NCI-H2081 (cell line): Measurements from ENCODE around the gene CTSZ.
"Not testable (repeated sequence)": the region's sequence is repeated elsewhere in the genome, so short reads cannot be mapped to it uniquely, and the experiment has no call there.

Experiments used
- DNase-seq, 2 experiments: peaks; one replicate each; lab custom pipeline; 2025; lab: John Stamatoyannopoulos, UW

Gene CTSZ

GRCh38 chr20:58996226-58996611, 10.8 kb downstream of the CTSZ start:
- no peak for DNase-seq

GRCh38 chr20:58995461-58996225, 11.4 kb downstream of the CTSZ start:
- DNase-seq: no peak

GRCh38 chr20:58994390-58995159, 12.5 kb downstream of the CTSZ start:
- no peak for DNase-seq

GRCh38 chr20:58993332-58994248, 13.5 kb downstream of the CTSZ start:
- peak in 1 of 2 experiments; percentile 20 for DNase-seq

- DNase-seq: no peak
Measured at GRCh38 chr20:58992911-58993310, 14.1 kb downstream of the CTSZ start.

- no peak for DNase-seq
Measured at GRCh38 chr20:58991715-58992114, 15.3 kb downstream of the CTSZ start.

GRCh38 chr20:58990651-58991445, 16.2 kb downstream of the CTSZ start:
- DNase-seq: no peak

GRCh38 chr20:58989196-58989595, 17.9 kb downstream of the CTSZ start:
- DNase-seq: no peak

- DNase-seq: no peak
Measured at GRCh38 chr20:58988565-58988882, 18.5 kb downstream of the CTSZ start.

GRCh38 chr20:58987790-58988564, 19.1 kb downstream of the CTSZ start:
- no peak for DNase-seq

- DNase-seq: no peak
Measured at GRCh38 chr20:58986968-58987517, 20.0 kb downstream of the CTSZ start.

GRCh38 chr20:58986286-58986967, 20.6 kb downstream of the CTSZ start:
- no peak for DNase-seq

GRCh38 chr20:58985656-58986055, 21.4 kb downstream of the CTSZ start:
- no peak for DNase-seq

- no peak for DNase-seq
Measured at GRCh38 chr20:58984691-58985090, 22.4 kb downstream of the CTSZ start.

- not testable (repeated sequence) for DNase-seq
Measured at GRCh38 chr20:58983115-58983468, 24.0 kb downstream of the CTSZ start.

GRCh38 chr20:58982406-58983114, 24.5 kb downstream of the CTSZ start:
- no peak for DNase-seq

GRCh38 chr20:58981628-58982364, 25.3 kb downstream of the CTSZ start:
- no peak for DNase-seq
